ENCODE measurements around the gene ABCA8. TPM values are rescaled to one million over a fixed set of nuclear protein-coding genes. Genes with fewer than 3 reads are reported as not detected.

The ABCA8 gene
- total RNA-seq, 1 experiment from 2014 or later = not detected

- DNase-seq (ENCODE audit: low read depth) = no peak
Measured at GRCh38 chr17:68942389-68942788, 12.8 kb downstream of the ABCA8 start.

- DNase-seq (ENCODE audit: low read depth) = no peak
Measured at GRCh38 chr17:68941761-68942160, 13.4 kb downstream of the ABCA8 start.

- DNase-seq (ENCODE audit: low read depth) = no peak
Measured at GRCh38 chr17:68939195-68939594, 16.0 kb downstream of the ABCA8 start.

GRCh38 chr17:68937890-68938514, 17.2 kb downstream of the ABCA8 start:
- no peak for DNase-seq (ENCODE audit: low read depth)

GRCh38 chr17:68927516-68927915, 27.7 kb downstream of the ABCA8 start:
- DNase-seq (ENCODE audit: low read depth) = no peak

GRCh38 chr17:68924793-68925720, 30.1 kb downstream of the ABCA8 start:
- no peak for DNase-seq (ENCODE audit: low read depth)

- DNase-seq (ENCODE audit: low read depth) = no peak
Measured at GRCh38 chr17:68910789-68911431, 44.3 kb downstream of the ABCA8 start.

GRCh38 chr17:68910251-68910705, 44.9 kb downstream of the ABCA8 start:
- peak; percentile 19 for DNase-seq (ENCODE audit: low read depth)

- peak; percentile 74 for DNase-seq (ENCODE audit: low read depth)
Measured at GRCh38 chr17:68909066-68909465, 46.1 kb downstream of the ABCA8 start.

- DNase-seq (ENCODE audit: low read depth) = no peak
Measured at GRCh38 chr17:68908045-68908444, 47.1 kb downstream of the ABCA8 start.

GRCh38 chr17:68906638-68907037, 48.6 kb downstream of the ABCA8 start:
- peak; percentile 43 for DNase-seq (ENCODE audit: low read depth)

- no peak for DNase-seq (ENCODE audit: low read depth)
Measured at GRCh38 chr17:68903286-68903685, 51.9 kb downstream of the ABCA8 start.

- DNase-seq (ENCODE audit: low read depth) = no peak
Measured at GRCh38 chr17:68897557-68897956, 57.6 kb downstream of the ABCA8 start.

- peak; percentile 6 for DNase-seq (ENCODE audit: low read depth)
Measured at GRCh38 chr17:68892658-68893057, 62.5 kb downstream of the ABCA8 start.

GRCh38 chr17:68892193-68892592, 63.0 kb downstream of the ABCA8 start:
- DNase-seq (ENCODE audit: low read depth) = no peak

- no peak for DNase-seq (ENCODE audit: low read depth)
Measured at GRCh38 chr17:68886401-68886800, 68.8 kb downstream of the ABCA8 start.

- DNase-seq (ENCODE audit: low read depth) = no peak
Measured at GRCh38 chr17:68884888-68885287, 70.3 kb downstream of the ABCA8 start.

GRCh38 chr17:68878226-68878885, 76.8 kb downstream of the ABCA8 start:
- DNase-seq (ENCODE audit: low read depth) = no peak

GRCh38 chr17:68871447-68871846, 83.7 kb downstream of the ABCA8 start:
- DNase-seq (ENCODE audit: low read depth) = no peak

- DNase-seq (ENCODE audit: low read depth) = no peak
Measured at GRCh38 chr17:68870976-68871375, 84.2 kb downstream of the ABCA8 start.

GRCh38 chr17:68870161-68870826, 84.9 kb downstream of the ABCA8 start:
- DNase-seq (ENCODE audit: low read depth) = no peak
